HEK293T (cell line): ENCODE results near the gene U2AF2.

ENCODE experiments used
- CTCF ChIA-PET: fragments of 350-600 bp; formaldehyde crosslinking; extraction: SDS; loops from one replicate; lab custom pipeline; 2021; ENCODE audit warnings: antibody characterized with exemption, inconsistent platforms; lab: Yijun Ruan, JAX
- POLR2A ChIA-PET: fragments of 350-600 bp; formaldehyde crosslinking; extraction: SDS; loops from one replicate; lab custom pipeline; 2020; ENCODE audit warnings: antibody characterized with exemption, inconsistent platforms; lab: Yijun Ruan, JAX
- DNase-seq: peaks from one replicate; pipeline ENCODE4 v3.0.0; 2012; ENCODE audit warnings: mixed read lengths; ENCODE audit errors: extremely low spot score
- ARNT ChIP-seq: fragments of 450-650 bp; IDR thresholded peaks from 2 replicates; pipeline ENCODE4 v1.6.1; 2017; ENCODE audit warnings: mild to moderate bottlenecking
- BHLHE40 ChIP-seq: fragments of 450-650 bp; IDR thresholded peaks from 2 replicates; pipeline ENCODE4 v1.6.1; 2016; ENCODE audit warnings: mild to moderate bottlenecking, moderate library complexity, borderline replicate concordance
- CTBP1 ChIP-seq: fragments of 450-650 bp; IDR thresholded peaks from 2 replicates; pipeline ENCODE4 v1.6.1; 2016; ENCODE audit warnings: borderline replicate concordance
- ELF4 ChIP-seq: fragments of 450-650 bp; IDR thresholded peaks from 2 replicates; pipeline ENCODE4 v1.6.1; 2017; ENCODE audit warnings: antibody characterized with exemption
- FOXA1 ChIP-seq: fragments of 450-650 bp; IDR thresholded peaks from 2 replicates; pipeline ENCODE4 v1.6.1; 2016; ENCODE audit warnings: mild to moderate bottlenecking
- FOXK2 ChIP-seq: fragments of 450-650 bp; IDR thresholded peaks from 2 replicates; pipeline ENCODE4 v1.6.1; 2016; ENCODE audit warnings: mild to moderate bottlenecking
- FOXM1 ChIP-seq: fragments of 450-650 bp; IDR thresholded peaks from 2 replicates; pipeline ENCODE4 v1.6.1; 2017; ENCODE audit warnings: mild to moderate bottlenecking, borderline replicate concordance
- HDGF ChIP-seq: fragments of 450-650 bp; IDR thresholded peaks from 2 replicates; pipeline ENCODE4 v1.6.1; 2017; ENCODE audit warnings: antibody characterized with exemption, borderline replicate concordance
- L3MBTL2 ChIP-seq: fragments of 450-650 bp; conservative IDR thresholded peaks from 2 replicates; pipeline ENCODE4 v1.6.1; 2016; ENCODE audit warnings: mild to moderate bottlenecking
- LEF1 ChIP-seq: fragments of 450-650 bp; IDR thresholded peaks from 2 replicates; pipeline ENCODE4 v1.6.1; 2017; ENCODE audit warnings: mild to moderate bottlenecking, borderline replicate concordance
- NFRKB ChIP-seq: fragments of 450-650 bp; IDR thresholded peaks from 2 replicates; pipeline ENCODE4 v1.6.1; 2016; ENCODE audit warnings: mild to moderate bottlenecking, moderate library complexity
- SP1 ChIP-seq: fragments of 450-650 bp; IDR thresholded peaks from 2 replicates; pipeline ENCODE4 v1.6.1; 2017
- SUZ12 ChIP-seq: fragments of 450-650 bp; IDR thresholded peaks from 2 replicates; pipeline ENCODE4 v1.6.1; 2016; ENCODE audit warnings: mild to moderate bottlenecking
- TARDBP ChIP-seq: fragments of 450-650 bp; IDR thresholded peaks from 2 replicates; pipeline ENCODE4 v1.6.1; 2016
- ZNF384 ChIP-seq: fragments of 450-650 bp; IDR thresholded peaks from 2 replicates; pipeline ENCODE4 v1.6.1; 2016
- TF ChIP-seq, protein P1 (sequence below): fragments of 450-650 bp; IDR thresholded peaks from 2 replicates; pipeline ENCODE4 v1.6.1; 2016

Gene U2AF2

DNA sequence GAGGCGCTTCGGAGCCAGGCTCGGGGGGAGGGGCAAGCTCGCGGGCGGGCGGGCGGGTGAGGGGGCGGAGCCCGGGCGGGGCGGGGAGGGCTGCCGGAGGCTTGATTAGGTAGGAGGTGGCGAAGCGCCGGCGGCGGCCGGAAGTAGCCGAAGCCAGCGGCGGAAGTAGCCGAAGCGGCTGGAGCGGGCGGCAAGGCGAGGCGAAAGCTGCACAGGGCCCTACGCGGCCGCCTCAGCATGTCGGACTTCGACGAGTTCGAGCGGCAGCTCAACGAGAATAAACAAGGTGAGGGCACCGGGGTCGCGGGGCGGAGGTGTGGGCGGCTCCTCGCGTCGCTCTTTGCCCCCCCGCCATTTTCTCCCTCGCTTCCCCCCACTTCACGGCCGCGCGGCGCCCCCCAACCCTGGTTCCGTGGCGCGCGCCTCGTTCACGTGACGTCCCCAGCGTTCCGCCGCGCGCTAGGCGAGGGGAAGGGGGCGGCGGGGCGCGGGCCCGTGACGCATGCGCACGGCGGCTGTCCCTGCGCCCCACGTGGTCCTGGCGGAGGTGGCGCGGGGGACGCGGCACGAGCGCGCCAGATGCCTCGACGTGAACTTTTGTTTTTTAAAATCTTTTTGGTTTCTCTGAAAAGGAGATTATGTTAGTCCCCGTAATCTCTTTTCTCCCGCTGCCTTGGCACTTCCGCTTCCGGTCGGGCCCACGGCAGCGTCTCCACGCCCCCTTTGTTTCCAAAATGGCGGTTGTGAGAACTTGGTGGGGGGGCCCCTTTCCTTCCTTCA is at the start of gene U2AF2:
Gene U2AF2, plus strand, starts transcription at position 168 of the 780 bp plus-strand sequence. Its CDS starts 70 bp downstream, at position 238.
- CTCF ChIA-PET, result interaction anchor here (0.6 to 1.4 kb wide), 6 partner anchors 12 to 159 kb away, joined by 3 to 10 read pairs (median 4); no protein-coding TSS in a partner anchor
- TF ChIP-seq L3MBTL2 (peak; percentile 89), ELF4 (peak; percentile 74), LEF1 (no peak)
- DNase-seq, result peak; percentile 92
- POLR2A ChIA-PET, result interaction anchor here (0.7 to 1.7 kb wide), 23 partner anchors 9 to 537 kb away, joined by 3 to 16 read pairs (median 4); partner anchors contain the start of genes FIZ1, KMT5C, PPP1R12C and PPP6R1

- POLR2A ChIA-PET, result interaction anchor here (0.6 to 3.2 kb wide), 9 partner anchors 14 to 934 kb away, joined by 3 to 24 read pairs (median 6); partner anchors contain the start of genes ZNF579 and ZNF784
- TF ChIP-seq LEF1 (no peak), L3MBTL2 (peak; percentile 76), ELF4 (no peak), NFRKB (no peak)
- DNase-seq, result peak; percentile 93
- CTCF ChIA-PET, result interaction anchor here (0.5 to 2.8 kb wide), 6 partner anchors 12 to 1207 kb away, joined by 3 to 9 read pairs (median 4); partner anchors contain the start of gene ZNF784
Observed at GRCh38 chr19:55605207-55605636, 49.6 kb upstream of the U2AF2 start.

GRCh38 chr19:55605637-55606470 is 49.0 kb upstream of the U2AF2 start, which contains the start of gene ZNF865:
TSS of gene ZNF865 (plus strand) at chr19:55605647. CDS start at chr19:55613619, 7,972 bp downstream.
- POLR2A ChIA-PET, result interaction anchor here (0.7 to 3.2 kb wide), 13 partner anchors 13 to 89 kb away, joined by 3 to 24 read pairs (median 3); partner anchors contain the start of genes ZNF579 and ZNF784
- CTCF ChIA-PET, result interaction anchor here (0.5 to 2.8 kb wide), 10 partner anchors 12 to 1207 kb away, joined by 3 to 9 read pairs (median 4); partner anchors contain the start of gene ZNF784
- TF ChIP-seq SP1 (no peak), LEF1 (no peak), NFRKB (no peak), L3MBTL2 (peak; percentile 83), FOXA1 (no peak)
- DNase-seq, result peak; percentile 70

GRCh38 chr19:55606471-55606787 is 48.4 kb upstream of the U2AF2 start:
- no peak for DNase-seq
- TF ChIP-seq ARNT (no peak), ZNF384 (no peak), LEF1 (no peak), FOXK2 (no peak), SUZ12 (no peak), L3MBTL2 (no peak), ELF4 (no peak), HDGF (no peak), SP1 (no peak), FOXM1 (no peak), CTBP1 (no peak), NFRKB (no peak), TARDBP (no peak), FOXA1 (no peak), BHLHE40 (no peak)
- TF ChIP-seq, protein P1, sequence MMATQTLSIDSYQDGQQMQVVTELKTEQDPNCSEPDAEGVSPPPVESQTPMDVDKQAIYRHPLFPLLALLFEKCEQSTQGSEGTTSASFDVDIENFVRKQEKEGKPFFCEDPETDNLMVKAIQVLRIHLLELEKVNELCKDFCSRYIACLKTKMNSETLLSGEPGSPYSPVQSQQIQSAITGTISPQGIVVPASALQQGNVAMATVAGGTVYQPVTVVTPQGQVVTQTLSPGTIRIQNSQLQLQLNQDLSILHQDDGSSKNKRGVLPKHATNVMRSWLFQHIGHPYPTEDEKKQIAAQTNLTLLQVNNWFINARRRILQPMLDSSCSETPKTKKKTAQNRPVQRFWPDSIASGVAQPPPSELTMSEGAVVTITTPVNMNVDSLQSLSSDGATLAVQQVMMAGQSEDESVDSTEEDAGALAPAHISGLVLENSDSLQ, result no peak
- POLR2A ChIA-PET, result interaction anchor here (0.7 to 3.2 kb wide), 8 partner anchors 12 to 90 kb away, joined by 3 to 24 read pairs (median 3); partner anchors contain the start of gene ZNF784
- CTCF ChIA-PET, result interaction anchor here (0.6 to 2.8 kb wide), 10 partner anchors 11 to 195 kb away, joined by 3 to 9 read pairs (median 4); partner anchors contain the start of gene ZNF784

GRCh38 chr19:55606817-55607216 is 48.0 kb upstream of the U2AF2 start:
- CTCF ChIA-PET, result interaction anchor here (0.6 to 2.8 kb wide), 8 partner anchors 11 to 139 kb away, joined by 3 to 9 read pairs (median 4); partner anchors contain the start of gene ZNF784
- POLR2A ChIA-PET, result interaction anchor here (0.6 to 3.2 kb wide), 7 partner anchors 12 to 90 kb away, joined by 3 to 24 read pairs (median 3); partner anchors contain the start of gene ZNF784
- no peak for DNase-seq
- TF ChIP-seq SUZ12 (no peak), LEF1 (no peak), CTBP1 (no peak), FOXA1 (no peak), SP1 (no peak), ZNF384 (no peak), FOXM1 (no peak), NFRKB (no peak), ELF4 (no peak), ARNT (no peak), TARDBP (no peak), L3MBTL2 (no peak)

- ChIA-PET POLR2A (interaction anchor here (1.0 to 1.2 kb wide), 2 partner anchors 10 to 15 kb away, joined by 3 to 4 read pairs; partner anchors contain the start of genes FIZ1 and ZNF784), CTCF (interaction anchor here (0.6 kb wide), 1 partner anchor 16 kb away, joined by 3 read pairs; no protein-coding TSS in a partner anchor)
- TF ChIP-seq TARDBP (no peak), NFRKB (no peak), FOXA1 (no peak), ZNF384 (no peak), SUZ12 (no peak), ARNT (no peak), FOXK2 (no peak), CTBP1 (no peak), FOXM1 (no peak), ELF4 (no peak), LEF1 (no peak), HDGF (no peak), SP1 (no peak), L3MBTL2 (no peak), BHLHE40 (no peak)
- TF ChIP-seq, protein P1, result no peak
- DNase-seq, result no peak
Observed at GRCh38 chr19:55609326-55609725, 45.5 kb upstream of the U2AF2 start.
